Measurements from ENCODE around the gene NAMPT. TPM values are rescaled to one million over a fixed set of nuclear protein-coding genes. Genes with fewer than 3 reads are reported as not detected.

NAMPT gene
- total RNA-seq, 1 donor from 2014 or later: 64.4 TPM

DNA sequence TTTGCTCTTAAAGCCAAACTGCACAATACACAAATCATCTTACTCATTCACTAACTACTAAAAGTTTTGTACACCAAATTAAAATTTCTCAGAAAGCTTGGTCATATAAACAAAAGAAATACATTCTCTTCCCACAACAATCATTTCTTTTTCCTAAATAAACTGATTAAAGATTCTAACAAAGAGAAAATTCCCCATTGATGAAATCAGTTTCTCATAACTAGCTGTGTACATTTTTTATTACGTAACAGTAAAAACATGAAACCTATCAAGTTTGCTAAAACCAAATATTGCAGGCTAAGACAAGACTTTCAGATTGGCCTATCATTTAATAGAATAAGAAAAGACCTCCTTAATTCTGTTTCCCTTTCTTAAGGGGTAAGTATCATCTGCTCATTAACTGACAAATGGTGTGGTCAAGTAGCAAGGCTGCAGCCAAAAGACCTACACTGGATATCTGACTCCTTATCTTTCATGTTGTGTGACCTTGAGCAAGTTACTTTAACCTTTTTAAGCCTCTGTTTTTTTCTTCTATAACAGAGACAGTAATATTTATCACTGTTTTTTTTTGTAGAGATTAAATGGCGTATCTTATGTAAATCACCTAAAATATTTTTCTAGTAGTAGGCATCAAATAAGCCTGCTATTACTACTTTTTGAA, 22.4 kb downstream of the NAMPT start:
- no peak for DNase-seq (ENCODE audit: extremely low spot score, unreplicated experiment)
- H3K4me3 Mint-ChIP-seq (ENCODE audit: unreplicated experiment): no peak overlapping the region
- no peaks in the 10 kb centered on the region for H3K4me1 Mint-ChIP-seq (ENCODE audit: unreplicated experiment)
- TF ChIP-seq, protein P1, sequence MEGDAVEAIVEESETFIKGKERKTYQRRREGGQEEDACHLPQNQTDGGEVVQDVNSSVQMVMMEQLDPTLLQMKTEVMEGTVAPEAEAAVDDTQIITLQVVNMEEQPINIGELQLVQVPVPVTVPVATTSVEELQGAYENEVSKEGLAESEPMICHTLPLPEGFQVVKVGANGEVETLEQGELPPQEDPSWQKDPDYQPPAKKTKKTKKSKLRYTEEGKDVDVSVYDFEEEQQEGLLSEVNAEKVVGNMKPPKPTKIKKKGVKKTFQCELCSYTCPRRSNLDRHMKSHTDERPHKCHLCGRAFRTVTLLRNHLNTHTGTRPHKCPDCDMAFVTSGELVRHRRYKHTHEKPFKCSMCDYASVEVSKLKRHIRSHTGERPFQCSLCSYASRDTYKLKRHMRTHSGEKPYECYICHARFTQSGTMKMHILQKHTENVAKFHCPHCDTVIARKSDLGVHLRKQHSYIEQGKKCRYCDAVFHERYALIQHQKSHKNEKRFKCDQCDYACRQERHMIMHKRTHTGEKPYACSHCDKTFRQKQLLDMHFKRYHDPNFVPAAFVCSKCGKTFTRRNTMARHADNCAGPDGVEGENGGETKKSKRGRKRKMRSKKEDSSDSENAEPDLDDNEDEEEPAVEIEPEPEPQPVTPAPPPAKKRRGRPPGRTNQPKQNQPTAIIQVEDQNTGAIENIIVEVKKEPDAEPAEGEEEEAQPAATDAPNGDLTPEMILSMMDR (IDR thresholded peaks at IDR 0.05): no peak
- no peaks in the 10 kb centered on the region for H3K27me3 Mint-ChIP-seq (ENCODE audit: unreplicated experiment)
- H3K9me3 Mint-ChIP-seq (ENCODE audit: unreplicated experiment): no peaks in the 10 kb centered on the region
- no peak overlapping the region for H3K27ac Mint-ChIP-seq (ENCODE audit: unreplicated experiment)
- peaks cover 75% of the 10 kb centered on the region for H3K36me3 Mint-ChIP-seq (ENCODE audit: unreplicated experiment)

DNA sequence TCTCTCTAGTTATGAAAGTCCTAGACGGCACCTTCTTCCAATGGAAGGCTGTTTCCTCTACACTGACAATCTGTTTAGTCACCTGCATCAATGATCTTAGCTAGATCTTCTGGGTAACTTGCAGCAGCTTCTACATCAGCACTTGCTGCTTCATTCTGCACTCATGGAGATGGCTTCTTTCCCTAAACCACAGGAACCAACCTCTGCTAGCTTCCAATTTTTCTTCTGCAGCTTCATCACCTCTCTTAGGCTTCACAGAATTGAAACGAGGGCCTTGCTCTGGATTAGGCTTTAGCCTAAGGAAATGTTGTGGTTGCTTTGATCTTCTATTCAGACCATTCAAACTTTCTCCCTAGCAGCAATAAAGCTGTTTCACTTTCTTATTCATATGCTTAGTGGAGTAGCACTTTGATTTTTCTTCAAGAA, 24.6 kb downstream of the NAMPT start:
- no peaks in the 10 kb centered on the region for H3K27me3 Mint-ChIP-seq (ENCODE audit: unreplicated experiment)
- no peak for DNase-seq (ENCODE audit: extremely low spot score, unreplicated experiment)
- no peak overlapping the region for H3K27ac Mint-ChIP-seq (ENCODE audit: unreplicated experiment)
- TF ChIP-seq, protein P1 (IDR thresholded peaks at IDR 0.05): no peak
- no peak overlapping the region for H3K4me3 Mint-ChIP-seq (ENCODE audit: unreplicated experiment)
- no peaks in the 10 kb centered on the region for H3K9me3 Mint-ChIP-seq (ENCODE audit: unreplicated experiment)
- no peaks in the 10 kb centered on the region for H3K4me1 Mint-ChIP-seq (ENCODE audit: unreplicated experiment)
- H3K36me3 Mint-ChIP-seq (ENCODE audit: unreplicated experiment): peaks cover 69% of the 10 kb centered on the region

- Mint-ChIP-seq H3K4me3 (ENCODE audit: unreplicated experiment) (no peak overlapping the region), H3K27ac (ENCODE audit: unreplicated experiment) (no peak overlapping the region), H3K36me3 (ENCODE audit: unreplicated experiment) (peaks cover 64% of the 10 kb centered on the region), H3K9me3 (ENCODE audit: unreplicated experiment) (no peaks in the 10 kb centered on the region), H3K4me1 (ENCODE audit: unreplicated experiment) (no peaks in the 10 kb centered on the region), H3K27me3 (ENCODE audit: unreplicated experiment) (no peaks in the 10 kb centered on the region)
- TF ChIP-seq, protein P1 (IDR thresholded peaks at IDR 0.05): no peak
- no peak for DNase-seq (ENCODE audit: extremely low spot score, unreplicated experiment)
Observed at GRCh38 chr7:106258789-106259188, 26.0 kb downstream of the NAMPT start.

DNA sequence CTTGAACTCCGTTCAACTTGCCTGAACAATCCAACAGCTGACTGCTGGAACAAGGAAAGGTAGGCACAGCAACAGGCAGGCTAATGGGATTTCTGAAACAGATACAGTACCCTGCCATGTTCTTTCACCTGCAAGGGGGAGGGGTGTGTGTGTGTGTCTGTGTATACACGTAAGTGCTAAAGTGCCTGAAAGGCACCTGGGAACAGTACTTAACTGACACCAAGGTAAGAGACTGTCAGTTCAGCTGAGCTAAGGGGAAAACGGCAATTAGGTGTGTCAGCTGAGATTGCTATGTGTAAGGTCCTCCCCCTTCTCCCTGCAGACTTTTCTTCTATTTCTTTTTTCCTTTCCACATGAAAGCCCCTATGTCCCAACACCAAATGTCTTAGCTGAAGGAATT, 27.0 kb downstream of the NAMPT start:
- no peak overlapping the region for H3K27ac Mint-ChIP-seq (ENCODE audit: unreplicated experiment)
- H3K4me3 Mint-ChIP-seq (ENCODE audit: unreplicated experiment): no peak overlapping the region
- DNase-seq (ENCODE audit: extremely low spot score, unreplicated experiment): no peak
- TF ChIP-seq, protein P1 (IDR thresholded peaks at IDR 0.05): no peak
- peaks cover 64% of the 10 kb centered on the region for H3K36me3 Mint-ChIP-seq (ENCODE audit: unreplicated experiment)
- no peaks in the 10 kb centered on the region for H3K27me3 Mint-ChIP-seq (ENCODE audit: unreplicated experiment)
- H3K4me1 Mint-ChIP-seq (ENCODE audit: unreplicated experiment): no peaks in the 10 kb centered on the region
- H3K9me3 Mint-ChIP-seq (ENCODE audit: unreplicated experiment): no peaks in the 10 kb centered on the region

- TF ChIP-seq, protein P1 (IDR thresholded peaks at IDR 0.05): no peak
- DNase-seq (ENCODE audit: extremely low spot score, unreplicated experiment): no peak
- Mint-ChIP-seq H3K4me3 (ENCODE audit: unreplicated experiment) (no peak overlapping the region), H3K9me3 (ENCODE audit: unreplicated experiment) (no peaks in the 10 kb centered on the region), H3K27ac (ENCODE audit: unreplicated experiment) (no peak overlapping the region), H3K36me3 (ENCODE audit: unreplicated experiment) (peaks cover 66% of the 10 kb centered on the region), H3K27me3 (ENCODE audit: unreplicated experiment) (no peaks in the 10 kb centered on the region), H3K4me1 (ENCODE audit: unreplicated experiment) (no peaks in the 10 kb centered on the region)
Observed at GRCh38 chr7:106256144-106256543, 28.6 kb downstream of the NAMPT start.
